GM18520 (cell line): ENCODE results near the gene CTF1.
A peak's percentile ranks its signal among the peaks of the same experiment; 100 is the strongest.
"Not testable (repeated sequence)": the region's sequence is repeated elsewhere in the genome, so short reads cannot be mapped to it uniquely, and the experiment has no call there.

Experiments
- ATAC-seq: cut with Tn5 transposase; IDR thresholded peaks from one replicate; pipeline ENCODE4 v1.9.1; 2021; ENCODE audit not compliant: unreplicated experiment

Gene CTF1

GRCh38 chr16:30928390-30928789, 32.0 kb downstream of the CTF1 start:
- ATAC-seq = no peak

- ATAC-seq = no peak
Observed at GRCh38 chr16:30929167-30929566, 32.8 kb downstream of the CTF1 start.

DNA sequence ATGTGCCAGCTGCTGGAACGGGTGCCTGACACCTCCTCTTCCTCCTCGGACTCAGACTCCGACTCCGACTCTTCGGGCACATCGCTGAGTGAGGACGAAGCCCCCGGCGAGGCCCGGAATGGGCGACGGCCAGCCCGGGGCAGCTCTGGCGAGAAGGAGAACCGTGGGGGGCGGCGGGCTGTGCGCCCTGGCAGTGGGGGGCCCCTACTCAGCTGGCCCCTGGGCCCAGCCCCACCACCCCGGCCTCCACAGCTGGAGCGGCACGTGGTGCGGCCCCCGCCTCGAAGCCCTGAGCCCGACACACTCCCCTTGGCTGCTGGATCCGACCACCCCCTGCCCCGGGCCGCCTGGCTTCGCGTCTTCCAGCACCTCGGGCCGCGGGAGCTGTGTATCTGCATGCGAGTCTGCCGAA, 33.8 kb downstream of the CTF1 start:
- no peak for ATAC-seq

- ATAC-seq = no peak
Observed at GRCh38 chr16:30931068-30931650, 34.7 kb downstream of the CTF1 start.

GRCh38 chr16:30934827-30935557, 38.6 kb downstream of the CTF1 start:
- no peak for ATAC-seq

- no peak for ATAC-seq
Observed at GRCh38 chr16:30937692-30938091, 41.3 kb downstream of the CTF1 start.

GRCh38 chr16:30939571-30939970, 43.2 kb downstream of the CTF1 start:
- ATAC-seq = not testable (repeated sequence)

DNA sequence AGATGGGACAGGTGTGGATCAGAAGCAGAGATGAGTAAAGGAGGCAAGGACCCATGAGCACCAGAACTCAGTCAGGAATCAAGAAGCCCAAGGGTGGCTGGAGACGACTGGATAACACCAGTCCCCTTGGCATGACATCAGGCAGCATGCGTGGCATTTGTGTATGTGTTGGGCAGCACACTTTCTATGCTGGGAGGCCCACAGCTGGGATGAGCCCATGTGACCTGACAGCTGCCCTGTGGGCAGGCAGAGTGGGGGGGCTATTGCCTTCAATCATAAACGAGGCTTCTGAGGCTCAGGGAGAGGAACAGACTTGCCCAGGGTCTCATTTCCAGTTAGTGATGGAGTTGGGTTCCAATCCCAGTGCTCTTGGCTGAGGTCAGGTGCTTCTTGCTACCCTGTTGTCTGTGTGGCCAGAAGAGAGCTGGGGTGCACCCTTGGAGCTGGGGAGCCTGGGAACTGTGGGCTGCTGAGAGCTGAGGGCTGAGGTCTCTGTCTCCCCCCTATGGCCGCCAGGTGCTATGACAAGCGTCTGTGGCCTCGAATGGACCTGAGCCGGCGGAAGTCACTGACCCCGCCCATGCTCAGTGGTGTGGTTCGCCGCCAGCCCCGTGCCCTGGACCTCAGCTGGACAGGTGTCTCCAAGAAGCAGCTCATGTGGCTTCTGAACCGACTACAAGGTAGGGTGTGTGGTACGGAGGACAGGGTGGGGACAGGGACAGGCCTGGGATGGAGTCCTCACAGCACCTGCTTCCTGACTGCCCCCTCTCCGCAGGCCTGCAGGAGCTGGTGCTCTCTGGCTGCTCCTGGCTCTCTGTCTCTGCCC, 45.4 kb downstream of the CTF1 start:
- ATAC-seq = peak; percentile 86

DNA sequence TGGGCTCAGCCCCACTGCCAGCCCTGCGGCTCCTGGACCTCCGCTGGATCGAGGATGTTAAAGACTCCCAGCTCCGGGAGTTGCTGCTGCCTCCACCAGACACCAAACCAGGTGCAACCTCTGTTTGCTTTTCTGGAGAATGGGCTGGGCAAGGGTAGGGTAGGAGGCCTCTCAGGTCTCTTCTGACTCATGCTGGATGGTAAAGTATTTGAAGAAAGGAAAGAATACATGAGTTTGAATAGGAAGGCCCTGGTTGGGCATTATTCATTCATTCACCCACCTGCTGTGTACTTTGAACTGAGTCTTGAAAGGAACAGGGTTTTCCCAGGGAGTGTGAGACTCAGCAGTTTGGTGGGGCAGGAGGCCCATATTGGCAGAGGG, 46.0 kb downstream of the CTF1 start:
- ATAC-seq = no peak

DNA sequence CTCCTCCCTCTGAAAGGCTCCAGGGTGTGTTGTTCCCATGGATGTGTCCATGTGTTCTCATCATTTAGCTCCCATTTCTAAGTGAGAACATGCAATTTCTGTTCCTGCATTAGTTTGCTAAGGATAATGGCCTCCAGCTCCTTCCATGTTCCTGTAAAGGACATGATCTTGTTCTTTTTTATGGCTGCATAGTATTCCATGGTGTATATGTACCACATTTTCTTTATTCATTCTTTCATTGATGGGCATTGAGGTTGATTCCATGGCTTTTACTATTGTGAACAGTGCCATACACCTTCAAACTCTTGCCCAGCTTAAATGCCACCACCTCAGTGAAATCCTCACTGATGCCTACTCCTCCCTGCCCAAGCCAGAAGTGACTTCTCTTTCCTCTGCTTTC, 47.9 kb downstream of the CTF1 start:
- ATAC-seq = no peak

DNA sequence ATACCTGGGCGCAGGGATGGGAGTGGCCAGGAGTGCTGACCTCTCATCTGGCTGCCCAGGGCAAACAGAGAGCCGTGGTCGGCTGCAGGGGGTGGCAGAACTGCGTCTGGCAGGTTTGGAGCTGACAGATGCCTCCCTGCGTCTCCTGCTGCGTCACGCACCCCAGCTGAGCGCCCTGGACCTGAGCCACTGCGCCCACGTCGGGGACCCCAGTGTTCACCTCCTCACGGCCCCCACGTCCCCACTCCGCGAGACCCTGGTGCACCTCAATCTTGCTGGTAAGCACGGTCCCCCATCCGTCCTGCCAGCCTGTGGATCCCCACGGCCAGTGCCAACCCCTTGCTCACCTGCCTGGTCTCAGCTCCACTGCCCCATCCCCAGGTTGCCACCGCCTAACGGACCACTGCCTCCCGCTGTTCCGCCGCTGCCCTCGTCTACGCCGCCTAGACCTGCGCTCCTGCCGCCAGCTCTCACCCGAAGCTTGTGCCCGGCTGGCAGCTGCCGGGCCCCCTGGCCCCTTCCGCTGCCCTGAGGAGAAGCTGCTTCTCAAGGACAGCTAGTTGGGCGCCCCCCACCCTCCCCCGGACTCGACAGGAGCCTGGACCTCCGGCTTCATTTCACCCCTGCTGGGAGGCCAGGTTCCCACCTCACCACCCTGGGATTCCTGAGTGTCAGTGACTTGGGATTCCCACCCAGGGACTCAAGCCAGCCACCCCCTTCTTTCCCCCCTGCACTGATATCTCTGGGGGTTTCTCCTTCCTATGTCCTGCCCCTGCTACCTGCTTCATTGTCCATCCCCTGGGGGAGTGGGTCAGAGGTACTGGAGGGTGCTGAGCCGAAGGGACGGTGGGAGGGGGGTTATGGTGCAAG, 50.5 kb downstream of the CTF1 start:
- ATAC-seq = no peak

DNA sequence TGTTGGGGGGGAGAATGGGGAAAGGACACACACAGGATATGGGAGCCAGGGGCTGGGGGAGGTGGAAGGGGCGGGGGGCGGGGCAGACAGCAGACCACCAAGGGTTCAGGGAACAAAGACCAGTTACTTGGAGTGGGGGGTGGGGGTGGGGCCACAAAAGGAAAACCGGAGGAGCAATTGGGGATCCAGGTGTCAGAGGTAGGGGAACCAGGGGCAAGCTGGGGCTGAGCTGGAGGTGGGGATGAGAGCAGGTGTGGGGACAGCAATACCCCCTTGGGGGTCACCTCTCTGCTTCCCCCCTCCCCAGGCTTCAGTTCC, 51.1 kb downstream of the CTF1 start:
- no peak for ATAC-seq

DNA sequence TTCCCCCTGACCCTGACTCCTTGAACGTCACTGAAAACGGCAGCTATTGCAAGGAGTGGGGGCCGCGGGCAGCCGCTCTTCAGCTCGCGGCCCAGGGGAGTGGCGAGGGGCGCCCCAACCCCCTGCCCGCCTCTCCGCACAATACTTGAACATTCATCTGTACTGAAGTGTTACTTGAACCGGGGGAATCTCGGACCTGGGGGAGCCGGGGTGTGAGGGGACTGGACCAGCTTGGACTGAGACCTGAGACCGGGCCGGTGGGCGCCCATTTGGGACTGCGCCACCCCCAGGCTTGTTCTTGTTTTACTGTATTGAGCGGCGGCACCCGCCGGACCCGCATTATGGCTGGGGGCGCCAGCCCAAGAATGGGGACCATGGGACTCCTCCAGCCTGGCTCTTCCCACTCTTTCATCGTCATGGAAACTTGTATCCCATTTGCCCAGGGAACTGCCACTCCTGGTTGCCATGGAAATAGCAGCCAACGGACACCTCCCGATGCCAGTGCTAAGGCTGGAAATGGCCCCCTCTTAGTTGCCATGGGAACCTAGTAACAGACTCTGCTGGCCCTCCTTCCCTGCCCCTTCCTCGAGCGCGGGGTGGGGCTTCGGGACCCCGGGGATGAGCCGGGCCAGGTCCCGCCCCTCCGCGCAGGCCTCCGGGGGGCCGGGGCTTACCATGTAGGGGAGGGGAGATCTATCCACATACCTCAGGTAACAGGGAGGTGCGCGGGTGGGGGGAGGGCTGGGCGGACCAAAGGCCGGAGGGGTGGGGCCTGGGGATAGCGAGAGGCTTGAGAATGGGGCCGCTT, 51.6 kb downstream of the CTF1 start:
- no peak for ATAC-seq

GRCh38 chr16:30948667-30949649, 52.5 kb downstream of the CTF1 start, which contains the start of gene ORAI3:
TSS of gene ORAI3 (plus strand) at chr16:30949068. CDS start at chr16:30949290, 222 bp downstream.
- ATAC-seq = peak; percentile 46

DNA sequence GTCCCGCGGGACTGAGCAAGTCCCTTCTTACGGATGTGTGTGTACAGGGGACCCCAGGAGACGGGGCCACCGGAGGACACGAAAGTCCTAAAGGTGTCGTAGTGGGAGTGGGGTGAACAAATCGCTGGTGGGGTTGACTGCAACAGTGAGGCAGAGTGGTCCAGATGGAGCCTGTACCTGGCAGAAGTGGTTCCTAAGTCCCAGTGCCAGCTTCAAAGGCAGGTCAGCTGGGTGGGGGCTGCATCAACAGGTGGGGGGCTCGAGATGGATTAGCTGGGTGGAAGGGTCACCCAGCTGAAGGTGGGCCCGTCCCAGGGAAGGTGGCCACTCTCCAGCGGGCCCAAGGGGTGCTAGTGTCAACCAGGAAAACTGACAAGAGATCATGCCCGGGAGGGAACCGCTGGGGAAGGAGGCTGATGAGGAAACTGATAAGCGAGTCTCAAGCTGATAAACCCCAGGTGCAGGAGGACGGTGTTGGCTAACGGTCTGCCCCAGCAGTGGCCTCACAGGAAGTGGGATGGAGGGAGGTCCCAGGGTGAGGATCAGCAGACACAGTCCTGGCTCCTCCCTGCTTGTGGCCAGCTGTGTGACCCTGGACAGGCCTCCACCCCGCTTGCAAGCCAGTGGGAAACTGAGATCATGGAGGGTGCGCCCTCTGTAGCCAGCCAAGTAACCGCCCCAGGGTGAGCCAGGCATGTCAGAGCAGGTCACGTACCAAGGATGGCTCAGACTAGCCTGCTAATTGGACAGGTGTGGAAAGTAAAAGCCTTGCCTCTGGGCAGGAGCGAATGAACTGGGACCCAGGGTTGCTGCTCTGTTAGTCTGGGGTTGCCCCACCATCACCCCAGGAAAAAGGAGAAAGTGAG, 53.5 kb downstream of the CTF1 start:
- peak; percentile 34 for ATAC-seq

GRCh38 chr16:30950516-30951065, 54.2 kb downstream of the CTF1 start:
- ATAC-seq = no peak

GRCh38 chr16:30951193-30951592, 54.8 kb downstream of the CTF1 start:
- no peak for ATAC-seq

DNA sequence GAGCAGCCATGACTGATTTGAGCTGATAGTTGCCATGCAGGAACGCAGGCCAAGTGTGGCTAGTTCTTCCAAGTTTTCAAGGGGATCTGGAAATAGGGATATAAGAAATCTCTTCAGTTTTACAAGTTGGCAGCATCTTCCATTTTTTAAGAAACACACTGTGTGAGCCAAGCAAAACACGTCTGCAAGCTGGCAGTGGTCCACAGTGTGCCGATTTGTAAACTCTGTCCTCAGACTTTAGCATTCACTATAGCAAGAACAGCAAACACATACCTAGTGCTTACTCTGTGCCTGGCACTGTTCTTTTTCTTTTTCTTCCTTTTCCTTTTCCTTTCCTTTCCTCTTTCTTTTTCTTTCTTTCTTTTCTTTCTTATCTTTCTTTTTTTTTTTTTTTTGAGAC, 55.3 kb downstream of the CTF1 start:
- no peak for ATAC-seq
